IPS-11a (cell line): ENCODE data around the gene MYADML2.
"Not testable (repeated sequence)": the region's sequence is repeated elsewhere in the genome, so short reads cannot be mapped to it uniquely, and the experiment has no call there.

Source experiments
- H3K4me3 ChIP-seq: one replicate; pipeline ENCODE4 v1.5.1; 2013; ENCODE audit warnings: low read depth, low read length, control low read depth

Gene MYADML2

GRCh38 chr17:81947189-81947588 is at the start of gene MYADML2:
Gene MYADML2, minus strand, starts transcription at chr17:81947233. Its CDS starts 5,492 bp downstream, at chr17:81941741.
- no peak within 1 kb of the TSS for H3K4me3 ChIP-seq

- H3K4me3 ChIP-seq: no peak overlapping the region
Measured at GRCh38 chr17:81996232-81996756, 49.3 kb upstream of the MYADML2 start.

- no peak overlapping the region for H3K4me3 ChIP-seq
Measured at GRCh38 chr17:81995463-81996231, 48.6 kb upstream of the MYADML2 start.

- H3K4me3 ChIP-seq: no peak overlapping the region
Measured at GRCh38 chr17:81994593-81995462, 47.8 kb upstream of the MYADML2 start.

GRCh38 chr17:81993729-81994592 is 46.9 kb upstream of the MYADML2 start:
- H3K4me3 ChIP-seq: no peak overlapping the region

- no peak overlapping the region for H3K4me3 ChIP-seq
Measured at GRCh38 chr17:81992306-81993102, 45.5 kb upstream of the MYADML2 start.

GRCh38 chr17:81991684-81992305 is 44.8 kb upstream of the MYADML2 start:
- no peak overlapping the region for H3K4me3 ChIP-seq

GRCh38 chr17:81990836-81991683 is 44.0 kb upstream of the MYADML2 start:
- H3K4me3 ChIP-seq: no peak overlapping the region

- no peak overlapping the region for H3K4me3 ChIP-seq
Measured at GRCh38 chr17:81987161-81987770, 40.2 kb upstream of the MYADML2 start.

- H3K4me3 ChIP-seq: no peak overlapping the region
Measured at GRCh38 chr17:81986606-81987005, 39.6 kb upstream of the MYADML2 start.

GRCh38 chr17:81984773-81985410 is 37.9 kb upstream of the MYADML2 start:
- no peak overlapping the region for H3K4me3 ChIP-seq

GRCh38 chr17:81983639-81984373 is 36.8 kb upstream of the MYADML2 start:
- H3K4me3 ChIP-seq: no peak overlapping the region

- no peak overlapping the region for H3K4me3 ChIP-seq
Measured at GRCh38 chr17:81983011-81983638, 36.1 kb upstream of the MYADML2 start.

GRCh38 chr17:81981511-81981910 is 34.5 kb upstream of the MYADML2 start:
- not testable (repeated sequence) for H3K4me3 ChIP-seq

- H3K4me3 ChIP-seq: no peak overlapping the region
Measured at GRCh38 chr17:81980707-81981343, 33.8 kb upstream of the MYADML2 start.

GRCh38 chr17:81980122-81980521 is 33.1 kb upstream of the MYADML2 start:
- H3K4me3 ChIP-seq: no peak overlapping the region
